ENCODE data around the gene RUNX3. TPM values are rescaled to one million over a fixed set of nuclear protein-coding genes. Genes with fewer than 3 reads are reported as not detected.

The RUNX3 gene
- total RNA-seq, 2 donors from 2014 or later, result 6.8 to 8.5 TPM

DNA sequence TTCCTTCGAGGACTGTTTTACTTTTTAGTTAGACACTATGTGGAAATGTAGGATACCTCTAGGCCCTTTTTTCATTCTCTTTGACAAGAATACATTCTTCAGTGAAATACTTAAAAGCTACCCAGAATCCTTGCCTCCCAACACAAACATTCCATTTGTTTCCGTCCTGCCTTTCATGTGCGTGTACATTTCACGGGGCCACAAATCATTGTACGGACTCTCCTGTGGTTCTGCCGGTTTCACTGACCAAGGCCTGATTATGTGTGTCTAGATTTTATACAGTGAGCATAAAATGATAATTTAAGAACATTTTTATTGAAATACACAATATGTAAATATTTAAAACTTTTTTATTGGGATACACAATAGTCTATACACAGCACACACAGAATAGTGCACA lies 76.4 kb downstream of the RUNX3 start:
- TF ChIP-seq, protein P1, sequence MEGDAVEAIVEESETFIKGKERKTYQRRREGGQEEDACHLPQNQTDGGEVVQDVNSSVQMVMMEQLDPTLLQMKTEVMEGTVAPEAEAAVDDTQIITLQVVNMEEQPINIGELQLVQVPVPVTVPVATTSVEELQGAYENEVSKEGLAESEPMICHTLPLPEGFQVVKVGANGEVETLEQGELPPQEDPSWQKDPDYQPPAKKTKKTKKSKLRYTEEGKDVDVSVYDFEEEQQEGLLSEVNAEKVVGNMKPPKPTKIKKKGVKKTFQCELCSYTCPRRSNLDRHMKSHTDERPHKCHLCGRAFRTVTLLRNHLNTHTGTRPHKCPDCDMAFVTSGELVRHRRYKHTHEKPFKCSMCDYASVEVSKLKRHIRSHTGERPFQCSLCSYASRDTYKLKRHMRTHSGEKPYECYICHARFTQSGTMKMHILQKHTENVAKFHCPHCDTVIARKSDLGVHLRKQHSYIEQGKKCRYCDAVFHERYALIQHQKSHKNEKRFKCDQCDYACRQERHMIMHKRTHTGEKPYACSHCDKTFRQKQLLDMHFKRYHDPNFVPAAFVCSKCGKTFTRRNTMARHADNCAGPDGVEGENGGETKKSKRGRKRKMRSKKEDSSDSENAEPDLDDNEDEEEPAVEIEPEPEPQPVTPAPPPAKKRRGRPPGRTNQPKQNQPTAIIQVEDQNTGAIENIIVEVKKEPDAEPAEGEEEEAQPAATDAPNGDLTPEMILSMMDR (IDR thresholded peaks at IDR 0.05), result no peak
- H3K27me3 ChIP-seq (replicated peaks; ENCODE audit: insufficient read depth), result no peaks in the 10 kb centered on the region
- DNase-seq (ENCODE audit: low spot score) (no peak), ATAC-seq (ENCODE audit: insufficient number of reproducible peaks, low FRiP score, low read depth) (no peak)
- H3K27ac ChIP-seq, result no peak overlapping the region
- H3K4me1 ChIP-seq (ENCODE audit: control insufficient read depth in 1 of 2, low read depth in 2 of 2), result no peaks in the 10 kb centered on the region
- no peaks in the 10 kb centered on the region for H3K9me3 ChIP-seq
- H3K4me3 ChIP-seq, result no peak overlapping the region
- no peaks in the 10 kb centered on the region for H3K36me3 ChIP-seq

DNA sequence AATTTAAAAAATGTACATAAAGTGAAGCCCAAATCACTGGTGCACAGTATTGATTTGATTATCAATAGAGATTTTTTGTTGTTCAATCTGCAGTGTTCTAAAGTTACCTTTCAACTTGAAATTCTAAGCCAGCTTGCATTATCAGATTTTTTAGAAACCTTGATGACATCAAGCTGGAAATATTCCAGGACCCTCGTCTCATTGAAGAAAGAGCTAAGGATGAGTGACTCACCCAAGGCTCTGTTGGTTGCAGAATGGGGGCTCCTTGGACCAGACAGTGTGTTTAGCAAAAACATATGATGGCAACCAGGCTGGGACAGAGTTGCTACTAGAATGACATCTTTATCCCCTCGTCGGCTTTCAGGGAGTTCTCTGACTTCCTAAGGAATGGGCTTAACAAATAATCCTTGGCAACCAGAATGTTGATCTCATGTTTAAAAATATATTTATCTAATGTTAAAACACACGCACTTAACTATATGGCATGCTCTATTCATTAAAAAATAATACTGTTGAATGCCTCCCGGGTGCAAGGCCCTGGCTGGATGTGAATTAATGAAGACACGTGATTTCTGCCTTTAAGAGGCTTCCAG lies 79.7 kb downstream of the RUNX3 start:
- Histone ChIP-seq H3K4me3 (no peak overlapping the region), H3K27ac (no peak overlapping the region), H3K4me1 (ENCODE audit: control insufficient read depth in 1 of 2, low read depth in 2 of 2) (peaks cover 0 to 3% of the 10 kb centered on the region in 2 donors), H3K36me3 (no peaks in the 10 kb centered on the region), H3K27me3 (replicated peaks; ENCODE audit: insufficient read depth) (no peaks in the 10 kb centered on the region), H3K9me3 (no peaks in the 10 kb centered on the region)
- TF ChIP-seq, protein P1 (IDR thresholded peaks at IDR 0.05), result no peak
- no peak for ATAC-seq (ENCODE audit: insufficient number of reproducible peaks, low FRiP score, low read depth)
- no peak for DNase-seq (ENCODE audit: low spot score)

DNA sequence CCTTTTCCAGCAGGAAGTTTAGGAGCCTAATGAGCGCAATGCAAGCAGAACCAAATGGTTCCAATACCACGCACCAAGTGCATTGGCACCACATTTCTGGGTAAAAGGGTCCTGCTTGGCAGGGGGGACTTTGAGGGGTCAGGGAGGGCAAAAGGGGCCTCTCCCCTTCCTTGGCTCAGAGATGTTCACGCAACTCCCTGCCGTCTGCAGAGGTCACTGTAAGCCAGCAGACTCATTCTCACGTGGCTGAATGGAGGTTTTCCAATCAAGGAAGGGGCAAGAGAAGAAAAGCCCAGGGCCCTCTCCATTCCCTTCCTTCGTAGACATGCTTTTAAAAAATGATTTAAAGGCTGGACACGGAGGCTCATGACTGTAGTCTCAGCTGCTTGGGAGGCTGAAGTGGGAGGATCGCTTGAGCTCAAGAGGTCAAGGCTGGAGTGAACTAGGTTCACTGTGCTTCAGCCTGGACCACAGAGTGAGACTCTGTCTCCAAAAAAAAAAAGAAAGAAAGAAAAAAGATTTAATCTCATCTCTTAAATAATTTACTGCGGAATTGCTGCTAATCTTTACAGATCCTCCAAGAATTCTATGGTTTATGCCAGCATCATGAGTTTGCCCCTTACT lies 80.3 kb downstream of the RUNX3 start:
- Histone ChIP-seq H3K4me1 (ENCODE audit: control insufficient read depth in 1 of 2, low read depth in 2 of 2) (peaks cover 0 to 3% of the 10 kb centered on the region in 2 donors), H3K9me3 (no peaks in the 10 kb centered on the region), H3K27me3 (replicated peaks; ENCODE audit: insufficient read depth) (no peaks in the 10 kb centered on the region), H3K36me3 (no peaks in the 10 kb centered on the region), H3K4me3 (no peak overlapping the region), H3K27ac (no peak overlapping the region)
- TF ChIP-seq, protein P1 (IDR thresholded peaks at IDR 0.05), result no peak
- DNase-seq (ENCODE audit: low spot score), result no peak
- ATAC-seq (ENCODE audit: insufficient number of reproducible peaks, low FRiP score, low read depth), result no peak

Other genes with a start within 250 kb of the RUNX3 start
- 100 to 1,000 TPM; 740 to 777 TPM for gene CLIC4, start 184.8 kb downstream of the RUNX3 start, total RNA-seq

Measured in thoracic aorta (tissue), 2 donors.